Loucy (cell line): Measurements from ENCODE around the gene KLF7.

ENCODE experiments used
- H2AFZ ChIP-seq: fragments of 200-600 bp; sonication (generic); 2 replicates; pipeline ENCODE4 v1.6.0; 2016; ENCODE audit warnings: antibody characterized with exemption, mild to moderate bottlenecking, low read length, moderate library complexity
- H3F3A ChIP-seq: fragments of 200-600 bp; 2 replicates; pipeline ENCODE4 v1.6.0; 2016; ENCODE audit warnings: antibody characterized with exemption, low read depth, mild to moderate bottlenecking
- H3K27me3 ChIP-seq: fragments of 200-600 bp; sonication (generic); 2 replicates; pipeline ENCODE4 v1.6.1; 2014; ENCODE audit warnings: low read length, mild to moderate bottlenecking; ENCODE audit not compliant: insufficient read depth, poor library complexity, severe bottlenecking
- H3K36me3 ChIP-seq: fragments of 200-600 bp; sonication (generic); 2 replicates; pipeline ENCODE4 v1.6.1; 2016; ENCODE audit warnings: low read length; ENCODE audit not compliant: insufficient read depth
- H3K4me1 ChIP-seq: fragments of 200-600 bp; sonication (generic); 2 replicates; pipeline ENCODE4 v1.5.1; 2014; ENCODE audit warnings: low read length, mild to moderate bottlenecking; ENCODE audit not compliant: insufficient read depth, poor library complexity, severe bottlenecking
- H3K4me2 ChIP-seq: fragments of 200-600 bp; sonication (generic); 2 replicates; pipeline ENCODE4 v1.6.0; 2014; ENCODE audit warnings: antibody characterized with exemption, low read length, low read depth, mild to moderate bottlenecking; ENCODE audit not compliant: poor library complexity, severe bottlenecking
- H3K4me3 ChIP-seq: fragments of 200-600 bp; sonication (generic); 2 replicates; pipeline ENCODE4 v1.5.1; 2014; ENCODE audit warnings: low read length, mild to moderate bottlenecking, mixed read lengths; ENCODE audit not compliant: poor library complexity, severe bottlenecking
- H3K79me2 ChIP-seq: fragments of 200-600 bp; sonication (generic); 2 replicates; pipeline ENCODE4 v1.6.1; 2014; ENCODE audit warnings: low read length; ENCODE audit not compliant: insufficient read depth
- H3K9ac ChIP-seq: fragments of 200-600 bp; sonication (generic); 2 replicates; pipeline ENCODE4 v1.6.0; 2014; ENCODE audit warnings: mild to moderate bottlenecking, low read depth, low read length, moderate library complexity; ENCODE audit not compliant: poor library complexity, severe bottlenecking
- H3K9me2 ChIP-seq: fragments of 200-600 bp; sonication (generic); replicated peaks from 2 replicates; pipeline ENCODE4 v1.6.1; 2016; ENCODE audit warnings: low read depth, low read length, mixed read lengths
- H3K9me3 ChIP-seq: fragments of 200-600 bp; sonication (generic); 2 replicates; pipeline ENCODE4 v1.6.1; 2014; ENCODE audit warnings: mild to moderate bottlenecking, antibody characterized with exemption, low read length, low read depth; ENCODE audit not compliant: insufficient read depth
- H4K20me1 ChIP-seq: fragments of 200-600 bp; sonication (generic); 2 replicates; pipeline ENCODE4 v1.6.0; 2014; ENCODE audit warnings: antibody characterized with exemption, low read length, mild to moderate bottlenecking; ENCODE audit not compliant: insufficient read depth, poor library complexity, severe bottlenecking
- CTCF ChIP-seq: fragments of 200-600 bp; sonication (generic); conservative IDR thresholded peaks from 2 replicates; pipeline ENCODE4 v1.5.1; 2014; ENCODE audit warnings: mild to moderate bottlenecking, antibody characterized with exemption, low read length
- EZH2phosphoT487 ChIP-seq: fragments of 200-600 bp; IDR thresholded peaks from 2 replicates; pipeline ENCODE4 v1.6.1; 2018; ENCODE audit warnings: antibody characterized with exemption, mild to moderate bottlenecking, moderate library complexity, borderline replicate concordance

The KLF7 gene

GRCh38 chr2:207051385-207051965 is 114.3 kb downstream of the KLF7 start:
- H3K4me1 ChIP-seq: peaks cover 3% of the 10 kb centered on the region
- H3K79me2 ChIP-seq: no peaks in the 10 kb centered on the region
- no peaks in the 10 kb centered on the region for H3K9me2 ChIP-seq
- TF ChIP-seq CTCF (no peak), EZH2phosphoT487 (no peak)
- no peaks in the 10 kb centered on the region for H3K27me3 ChIP-seq
- no peaks in the 10 kb centered on the region for H3F3A ChIP-seq
- no peak overlapping the region for H3K4me2 ChIP-seq
- no peak overlapping the region for H3K4me3 ChIP-seq
- no peaks in the 10 kb centered on the region for H3K36me3 ChIP-seq
- H3K9ac ChIP-seq: no peak overlapping the region
- no peak overlapping the region for H2AFZ ChIP-seq
- no peaks in the 10 kb centered on the region for H3K9me3 ChIP-seq
- no peaks in the 10 kb centered on the region for H4K20me1 ChIP-seq

GRCh38 chr2:207049122-207049521 is 116.6 kb downstream of the KLF7 start:
- Histone ChIP-seq H3K9me3 (no peaks in the 10 kb centered on the region), H3K4me1 (peaks cover 3% of the 10 kb centered on the region), H3K9me2 (no peaks in the 10 kb centered on the region), H3K4me2 (no peak overlapping the region), H3F3A (no peaks in the 10 kb centered on the region), H3K9ac (no peak overlapping the region), H4K20me1 (no peaks in the 10 kb centered on the region), H2AFZ (no peak overlapping the region), H3K79me2 (no peaks in the 10 kb centered on the region), H3K27me3 (no peaks in the 10 kb centered on the region), H3K36me3 (no peaks in the 10 kb centered on the region), H3K4me3 (no peak overlapping the region)
- TF ChIP-seq EZH2phosphoT487 (no peak), CTCF (no peak)

- Histone ChIP-seq H3K4me2 (no peak overlapping the region), H3K9ac (no peak overlapping the region)
- TF ChIP-seq EZH2phosphoT487: no peak
- no peak for TF ChIP-seq CTCF
Observed at GRCh38 chr2:207048416-207048815, 117.3 kb downstream of the KLF7 start.

More at GRCh38 chr2:207048416-207048815, 117.3 kb downstream of the KLF7 start:
- no peaks in the 10 kb centered on the region for H4K20me1 ChIP-seq
- H3K27me3 ChIP-seq: no peaks in the 10 kb centered on the region
- no peaks in the 10 kb centered on the region for H3K36me3 ChIP-seq
- H3K9me3 ChIP-seq: no peaks in the 10 kb centered on the region
- no peaks in the 10 kb centered on the region for H3K79me2 ChIP-seq
- no peak overlapping the region for H3K4me3 ChIP-seq
- no peaks in the 10 kb centered on the region for H3F3A ChIP-seq
- peaks cover 3% of the 10 kb centered on the region for H3K4me1 ChIP-seq
- no peaks in the 10 kb centered on the region for H3K9me2 ChIP-seq
- no peak overlapping the region for H2AFZ ChIP-seq
